WTC11 (cell line): ENCODE measurements around the gene LCT. TPM values are rescaled to one million over a fixed set of nuclear protein-coding genes. Genes with fewer than 3 reads are reported as not detected.

Experiments used
- ATAC-seq: fragments of 200-7000 bp; cut with Tn5 transposase; 2 replicates; pipeline ENCODE4 v1.10.0; 2021; ENCODE audit warnings: mild to moderate bottlenecking, moderate library complexity
- CTCF ChIA-PET: fragments of 300-600 bp; sonication (Branson Sonifier 250); formaldehyde crosslinking; loops from one replicate; lab custom pipeline; 2021; ENCODE audit warnings: antibody characterized with exemption; lab: Charles Lee
- POLR2A ChIA-PET: fragments of 350-600 bp; sonication (Branson Sonifier 250); formaldehyde crosslinking; loops from one replicate; lab custom pipeline; 2021; ENCODE audit warnings: antibody characterized with exemption; lab: Charles Lee
- DNase-seq: peaks from one replicate; pipeline ENCODE4 v3.0.0; 2021; ENCODE audit warnings: low spot score
- H3K27ac Mint-ChIP-seq: 2 replicates; pipeline ENCODE4 v1.8.0; 2021; ENCODE audit warnings: mixed read lengths
- H3K27me3 Mint-ChIP-seq: 2 replicates; pipeline ENCODE4 v1.8.0; 2021; ENCODE audit warnings: low read depth, mild to moderate bottlenecking, moderate library complexity, mixed read lengths
- H3K36me3 Mint-ChIP-seq: 2 replicates; pipeline ENCODE4 v1.8.0; 2021; ENCODE audit warnings: mixed read lengths
- H3K4me1 Mint-ChIP-seq: 2 replicates; pipeline ENCODE4 v1.8.0; 2022; ENCODE audit warnings: mixed read lengths
- H3K4me3 Mint-ChIP-seq: 2 replicates; pipeline ENCODE4 v1.8.0; 2021; ENCODE audit warnings: mild to moderate bottlenecking, moderate library complexity, mixed read lengths
- H3K9me3 Mint-ChIP-seq: 2 replicates; pipeline ENCODE4 v1.8.0; 2021; ENCODE audit warnings: mixed read lengths
- CREM ChIP-seq: sonication (generic); formaldehyde crosslinking; IDR thresholded peaks from 2 replicates; pipeline ENCODE4 v1.8.1; 2022; ENCODE audit warnings: mild to moderate bottlenecking, missing genetic modification reagents, moderate library complexity
- CTCF ChIP-seq: fragments of 200-600 bp; IDR thresholded peaks from 2 replicates; pipeline ENCODE4 v1.8.0; 2022; ENCODE audit warnings: antibody characterized with exemption
- GRHL2 ChIP-seq: fragments of 250-450 bp; sonication (Bioruptor Pico); IDR thresholded peaks from 2 replicates; pipeline ENCODE4 v1.8.0; 2022; ENCODE audit warnings: mild to moderate bottlenecking, moderate library complexity; ENCODE audit not compliant: insufficient replicate concordance, severe bottlenecking
- GTF2I ChIP-seq: fragments of 250-450 bp; sonication (Bioruptor Pico); conservative IDR thresholded peaks from 2 replicates; pipeline ENCODE4 v1.4.0; 2021; ENCODE audit warnings: mild to moderate bottlenecking
- KAT7 ChIP-seq: sonication (generic); formaldehyde crosslinking; IDR thresholded peaks from 2 replicates; pipeline ENCODE4 v1.8.1; 2023; ENCODE audit warnings: missing genetic modification reagents, mild to moderate bottlenecking, borderline replicate concordance
- OVOL2 ChIP-seq: fragments of 250-450 bp; sonication (Bioruptor Pico); IDR thresholded peaks from 2 replicates; pipeline ENCODE4 v1.9.0; 2021; ENCODE audit warnings: mild to moderate bottlenecking, borderline replicate concordance
- PRDM15 ChIP-seq: sonication (generic); formaldehyde crosslinking; IDR thresholded peaks from 2 replicates; pipeline ENCODE4 v1.8.0; 2022; ENCODE audit warnings: missing genetic modification reagents
- TCF7 ChIP-seq: sonication (generic); formaldehyde crosslinking; IDR thresholded peaks from 2 replicates; pipeline ENCODE4 v1.8.0; 2022; ENCODE audit warnings: mild to moderate bottlenecking, low read depth, missing genetic modification reagents, moderate library complexity
- TP53 ChIP-seq: sonication (generic); formaldehyde crosslinking; IDR thresholded peaks from 2 replicates; pipeline ENCODE4 v1.8.1; 2023; ENCODE audit warnings: mild to moderate bottlenecking, missing genetic modification reagents
- ZMAT4 ChIP-seq: fragments of 250-450 bp; sonication (Bioruptor Pico); IDR thresholded peaks from 2 replicates; pipeline ENCODE4 v1.9.0; 2021; ENCODE audit warnings: mild to moderate bottlenecking
- ZNF138 ChIP-seq: sonication (generic); formaldehyde crosslinking; conservative IDR thresholded peaks from 2 replicates; pipeline ENCODE4 v1.8.1; 2022; ENCODE audit warnings: mild to moderate bottlenecking, moderate library complexity, missing genetic modification reagents
- ZNF219 ChIP-seq: sonication (generic); formaldehyde crosslinking; IDR thresholded peaks from 2 replicates; pipeline ENCODE4 v1.8.0; 2023; ENCODE audit warnings: missing genetic modification reagents, mild to moderate bottlenecking, borderline replicate concordance
- ZNF423 ChIP-seq: fragments of 250-450 bp; sonication (Bioruptor Pico); IDR thresholded peaks from 2 replicates; pipeline ENCODE4 v2.1.2; 2022; ENCODE audit warnings: mild to moderate bottlenecking, moderate library complexity
- ZSCAN18 ChIP-seq: fragments of 250-450 bp; sonication (Bioruptor Pico); IDR thresholded peaks from 2 replicates; pipeline ENCODE4 v2.1.2; 2022; ENCODE audit warnings: mild to moderate bottlenecking, moderate library complexity
- total RNA-seq: library from RNA; stranded (reverse); gene quantifications from 3 replicates; pipeline ENCODE4 v1.2.3, GENCODE V29; 2021
- TF ChIP-seq, protein P1 (sequence below): sonication (generic); formaldehyde crosslinking; IDR thresholded peaks from 2 replicates; pipeline ENCODE4 v1.8.1; 2022; ENCODE audit warnings: missing genetic modification reagents, borderline replicate concordance
- TF ChIP-seq, protein P2 (sequence below): sonication (generic); formaldehyde crosslinking; IDR thresholded peaks from 2 replicates; pipeline ENCODE4 v1.8.1; 2022; ENCODE audit warnings: low read depth, mild to moderate bottlenecking, moderate library complexity, missing genetic modification reagents, borderline replicate concordance
- TF ChIP-seq, protein P3 (sequence below): sonication (generic); formaldehyde crosslinking; IDR thresholded peaks from 2 replicates; pipeline ENCODE4 v1.8.0; 2023; ENCODE audit warnings: missing genetic modification reagents, mild to moderate bottlenecking, borderline replicate concordance

The LCT gene
- total RNA-seq, 1 experiment from 2014 or later: 0.02 TPM

DNA sequence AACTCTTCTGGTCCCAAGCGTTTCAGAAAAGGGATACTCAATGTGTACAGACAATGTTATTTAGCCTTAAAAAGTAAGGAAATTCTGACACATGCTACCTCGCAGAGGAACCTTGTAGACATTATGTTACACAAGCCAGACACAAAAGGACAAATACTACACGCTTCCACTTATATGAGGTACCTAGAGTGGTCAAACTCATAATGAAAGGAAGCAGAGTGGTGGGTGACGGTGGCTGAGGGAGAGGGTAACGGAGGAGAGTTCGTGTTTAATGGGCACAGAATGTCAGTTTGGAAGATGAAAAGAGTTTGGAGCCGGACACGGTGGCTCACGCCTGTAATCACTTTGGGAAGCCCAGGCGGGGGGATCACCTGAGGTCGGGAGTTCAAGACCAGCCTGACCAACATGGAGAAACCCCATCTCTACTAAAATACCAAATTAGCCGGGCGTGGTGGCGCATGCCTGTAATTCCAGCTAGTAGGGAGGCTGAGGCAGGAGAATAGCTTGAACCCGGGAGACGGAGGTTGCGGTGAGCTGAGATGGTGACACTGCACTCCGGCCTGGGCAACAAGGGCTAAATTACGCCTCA is 37.9 kb upstream of the LCT start:
- TF ChIP-seq, protein P1, sequence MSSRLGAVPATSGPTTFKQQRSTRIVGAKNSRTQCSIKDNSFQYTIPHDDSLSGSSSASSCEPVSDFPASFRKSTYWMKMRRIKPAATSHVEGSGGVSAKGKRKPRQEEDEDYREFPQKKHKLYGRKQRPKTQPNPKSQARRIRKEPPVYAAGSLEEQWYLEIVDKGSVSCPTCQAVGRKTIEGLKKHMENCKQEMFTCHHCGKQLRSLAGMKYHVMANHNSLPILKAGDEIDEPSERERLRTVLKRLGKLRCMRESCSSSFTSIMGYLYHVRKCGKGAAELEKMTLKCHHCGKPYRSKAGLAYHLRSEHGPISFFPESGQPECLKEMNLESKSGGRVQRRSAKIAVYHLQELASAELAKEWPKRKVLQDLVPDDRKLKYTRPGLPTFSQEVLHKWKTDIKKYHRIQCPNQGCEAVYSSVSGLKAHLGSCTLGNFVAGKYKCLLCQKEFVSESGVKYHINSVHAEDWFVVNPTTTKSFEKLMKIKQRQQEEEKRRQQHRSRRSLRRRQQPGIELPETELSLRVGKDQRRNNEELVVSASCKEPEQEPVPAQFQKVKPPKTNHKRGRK (CRISPR knock-in tag): no peak
- TF ChIP-seq ZMAT4 (CRISPR knock-in tag): no peak
- no peak for TF ChIP-seq ZSCAN18 (CRISPR knock-in tag)
- no peak for TF ChIP-seq TP53 (CRISPR knock-in tag)
- no peak for TF ChIP-seq ZNF219 (CRISPR knock-in tag)
- no peak for TF ChIP-seq TCF7
- TF ChIP-seq KAT7 (CRISPR knock-in tag): no peak
- TF ChIP-seq, protein P2, sequence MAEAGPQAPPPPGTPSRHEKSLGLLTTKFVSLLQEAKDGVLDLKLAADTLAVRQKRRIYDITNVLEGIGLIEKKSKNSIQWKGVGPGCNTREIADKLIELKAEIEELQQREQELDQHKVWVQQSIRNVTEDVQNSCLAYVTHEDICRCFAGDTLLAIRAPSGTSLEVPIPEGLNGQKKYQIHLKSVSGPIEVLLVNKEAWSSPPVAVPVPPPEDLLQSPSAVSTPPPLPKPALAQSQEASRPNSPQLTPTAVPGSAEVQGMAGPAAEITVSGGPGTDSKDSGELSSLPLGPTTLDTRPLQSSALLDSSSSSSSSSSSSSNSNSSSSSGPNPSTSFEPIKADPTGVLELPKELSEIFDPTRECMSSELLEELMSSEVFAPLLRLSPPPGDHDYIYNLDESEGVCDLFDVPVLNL (CRISPR knock-in tag): no peak
- no peak for TF ChIP-seq CREM
- no peak for TF ChIP-seq PRDM15 (CRISPR knock-in tag)
- no peak for TF ChIP-seq OVOL2
- TF ChIP-seq ZNF423 (CRISPR knock-in tag): no peak
- no peak for TF ChIP-seq GTF2I (CRISPR knock-in tag)
- TF ChIP-seq, protein P3, sequence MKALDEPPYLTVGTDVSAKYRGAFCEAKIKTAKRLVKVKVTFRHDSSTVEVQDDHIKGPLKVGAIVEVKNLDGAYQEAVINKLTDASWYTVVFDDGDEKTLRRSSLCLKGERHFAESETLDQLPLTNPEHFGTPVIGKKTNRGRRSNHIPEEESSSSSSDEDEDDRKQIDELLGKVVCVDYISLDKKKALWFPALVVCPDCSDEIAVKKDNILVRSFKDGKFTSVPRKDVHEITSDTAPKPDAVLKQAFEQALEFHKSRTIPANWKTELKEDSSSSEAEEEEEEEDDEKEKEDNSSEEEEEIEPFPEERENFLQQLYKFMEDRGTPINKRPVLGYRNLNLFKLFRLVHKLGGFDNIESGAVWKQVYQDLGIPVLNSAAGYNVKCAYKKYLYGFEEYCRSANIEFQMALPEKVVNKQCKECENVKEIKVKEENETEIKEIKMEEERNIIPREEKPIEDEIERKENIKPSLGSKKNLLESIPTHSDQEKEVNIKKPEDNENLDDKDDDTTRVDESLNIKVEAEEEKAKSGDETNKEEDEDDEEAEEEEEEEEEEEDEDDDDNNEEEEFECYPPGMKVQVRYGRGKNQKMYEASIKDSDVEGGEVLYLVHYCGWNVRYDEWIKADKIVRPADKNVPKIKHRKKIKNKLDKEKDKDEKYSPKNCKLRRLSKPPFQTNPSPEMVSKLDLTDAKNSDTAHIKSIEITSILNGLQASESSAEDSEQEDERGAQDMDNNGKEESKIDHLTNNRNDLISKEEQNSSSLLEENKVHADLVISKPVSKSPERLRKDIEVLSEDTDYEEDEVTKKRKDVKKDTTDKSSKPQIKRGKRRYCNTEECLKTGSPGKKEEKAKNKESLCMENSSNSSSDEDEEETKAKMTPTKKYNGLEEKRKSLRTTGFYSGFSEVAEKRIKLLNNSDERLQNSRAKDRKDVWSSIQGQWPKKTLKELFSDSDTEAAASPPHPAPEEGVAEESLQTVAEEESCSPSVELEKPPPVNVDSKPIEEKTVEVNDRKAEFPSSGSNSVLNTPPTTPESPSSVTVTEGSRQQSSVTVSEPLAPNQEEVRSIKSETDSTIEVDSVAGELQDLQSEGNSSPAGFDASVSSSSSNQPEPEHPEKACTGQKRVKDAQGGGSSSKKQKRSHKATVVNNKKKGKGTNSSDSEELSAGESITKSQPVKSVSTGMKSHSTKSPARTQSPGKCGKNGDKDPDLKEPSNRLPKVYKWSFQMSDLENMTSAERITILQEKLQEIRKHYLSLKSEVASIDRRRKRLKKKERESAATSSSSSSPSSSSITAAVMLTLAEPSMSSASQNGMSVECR (CRISPR knock-in tag): no peak
- TF ChIP-seq ZNF138 (CRISPR knock-in tag): no peak
- TF ChIP-seq CTCF: no peak
- no peak for TF ChIP-seq GRHL2
- Mint-ChIP-seq H3K4me3 (peak overlapping the region; percentile 90), H3K27me3 (peaks cover 4% of the 10 kb centered on the region; the same call in 1 of the 2 replicates), H3K9me3 (no peaks in the 10 kb centered on the region), H3K4me1 (peaks cover 29% of the 10 kb centered on the region), H3K36me3 (peaks cover 32% of the 10 kb centered on the region), H3K27ac (no peak overlapping the region)
- ATAC-seq: no peak
- POLR2A ChIA-PET: interaction anchor here (0.6 to 1.0 kb wide), 3 partner anchors 111 to 509 kb away, joined by 3 to 4 read pairs (median 3); partner anchors contain the start of gene DARS1
- CTCF ChIA-PET: interaction anchor here (0.7 to 1.9 kb wide), 3 partner anchors 77 to 509 kb away, joined by 3 to 11 read pairs (median 5); no protein-coding TSS in a partner anchor
- no peak for DNase-seq
